HepG2 (cell line): ENCODE data around the gene STUB1. TPM values are rescaled to one million over a fixed set of nuclear protein-coding genes. Genes with fewer than 3 reads are reported as not detected.

ENCODE experiments used
- ATAC-seq: fragments of 200-7000 bp; cut with Tn5 transposase; 3 replicates; pipeline ENCODE4 v1.9.1; 2020; ENCODE audit warnings: mild to moderate bottlenecking, moderate library complexity
- BruUV-seq: library from RNA; stranded (reverse); fragments of 400-500 nt; replicated peaks from 2 replicates; lab custom pipeline; 2021; lab: Mats Ljungman, UMichigan
- CTCF ChIA-PET: fragments of 300-600 bp; formaldehyde crosslinking; extraction: SDS; loops from one replicate; lab custom pipeline; 2021; ENCODE audit warnings: low total read pairs, inconsistent platforms, low intra/inter-chr PET ratio; lab: Yijun Ruan, JAX
- POLR2A ChIA-PET: fragments of 350-600 bp; sonication (Branson Sonifier 250); formaldehyde crosslinking; loops from one replicate; lab custom pipeline; 2020; ENCODE audit warnings: antibody characterized with exemption, inconsistent platforms; lab: Yijun Ruan, JAX
- DNase-seq: peaks from one replicate; pipeline ENCODE4 v3.0.0-alpha.2; 2015; ENCODE audit warnings: low spot score
- FAIRE-seq: peaks from 3 replicates; lab custom pipeline; 2011; peaks lifted over from hg19 to GRCh38; lab: Jason Lieb, UNC
- H2AFZ ChIP-seq: one replicate; pipeline ENCODE4 v1.6.1; 2011; ENCODE audit warnings: low read length, inconsistent platforms
- H3K27ac ChIP-seq: fragments of 300-600 bp; 3 replicates; pipeline ENCODE4 v1.8.0; 2011; ENCODE audit warnings: mixed run types, mild to moderate bottlenecking, mixed read lengths, low read length, inconsistent platforms; ENCODE audit not compliant: insufficient read depth; ENCODE audit errors: extremely low read length
- H3K27me3 ChIP-seq, 2 experiments: fragments of 200-600 bp in 1 of 2; 2 replicates in 1 of 2; 3 replicates in 1 of 2; pipeline versions ENCODE4 v1.6.0 to v1.8.0; 2011; ENCODE audit warnings: low read length in 2 of 2, mild to moderate bottlenecking in 2 of 2, moderate library complexity in 2 of 2, inconsistent platforms in 1 of 2; ENCODE audit not compliant: insufficient read depth in 2 of 2, control insufficient read depth in 1 of 2
- H3K36me3 ChIP-seq, 2 experiments: fragments of 200-600 bp in 1 of 2; replicated peaks in 1 of 2; 2 replicates in 1 of 2; 3 replicates in 1 of 2; pipeline versions ENCODE4 v1.5.1 to v1.8.0; 2011; ENCODE audit warnings: low read length in 2 of 2, inconsistent platforms in 1 of 2; ENCODE audit not compliant: insufficient read depth in 2 of 2, control insufficient read depth in 1 of 2
- H3K4me1 ChIP-seq: 2 replicates; pipeline ENCODE4 v1.5.1; 2012; ENCODE audit warnings: low read length, inconsistent platforms; ENCODE audit not compliant: insufficient read depth
- H3K4me2 ChIP-seq: 2 replicates; pipeline ENCODE4 v1.6.0; 2011; ENCODE audit warnings: low read depth, low read length, inconsistent platforms
- H3K4me3 ChIP-seq, 3 experiments: fragments of 200-600 bp in 1 of 3; sonication (generic), shearing (Covaris generic) in 1 of 3; replicated peaks in 1 of 3; 2 replicates each; pipeline ENCODE4 v1.5.1; 2011 to 2016; ENCODE audit warnings: low read length in 3 of 3, inconsistent platforms in 2 of 3, low read depth in 2 of 3, mild to moderate bottlenecking in 2 of 3, control low read depth in 1 of 3, mixed read lengths in 1 of 3; ENCODE audit not compliant: insufficient read depth in 1 of 3
- H3K79me2 ChIP-seq: one replicate; pipeline ENCODE4 v1.6.1; 2011; ENCODE audit warnings: low read length, inconsistent platforms; ENCODE audit not compliant: insufficient read depth
- H3K9ac ChIP-seq: 2 replicates; pipeline ENCODE4 v1.6.0; 2011; ENCODE audit warnings: mild to moderate bottlenecking, low read depth, low read length, inconsistent platforms; ENCODE audit not compliant: insufficient read depth
- H3K9me3 ChIP-seq: 2 replicates; pipeline ENCODE4 v1.5.1; 2012; ENCODE audit warnings: mild to moderate bottlenecking, low read length
- H4K20me1 ChIP-seq: 2 replicates; pipeline ENCODE4 v1.6.0; 2011; ENCODE audit warnings: inconsistent platforms, mild to moderate bottlenecking, low read length, moderate library complexity; ENCODE audit not compliant: insufficient read depth
- AGO1 ChIP-seq: fragments of 200-400 bp; formaldehyde crosslinking; IDR thresholded peaks from 2 replicates; pipeline ENCODE4 v1.6.1; 2017; ENCODE audit warnings: mild to moderate bottlenecking, low read depth, low read length, moderate library complexity; ENCODE audit not compliant: poor library complexity, severe bottlenecking
- BRF2 ChIP-seq: sonication (generic); formaldehyde crosslinking; IDR thresholded peaks from 2 replicates; pipeline ENCODE4 v1.8.1; 2022; ENCODE audit warnings: mild to moderate bottlenecking, missing genetic modification reagents
- DMAP1 ChIP-seq: IDR thresholded peaks from 2 replicates; pipeline ENCODE4 v1.6.1; 2016
- DNMT1 ChIP-seq: sonication (generic); formaldehyde crosslinking; IDR thresholded peaks from 2 replicates; pipeline ENCODE4 v1.5.1; 2020; ENCODE audit warnings: mild to moderate bottlenecking, missing genetic modification reagents
- FOXK2 ChIP-seq: fragments of 450-650 bp; IDR thresholded peaks from 2 replicates; pipeline ENCODE4 v1.6.1; 2016
- HINFP ChIP-seq: sonication (generic); formaldehyde crosslinking; IDR thresholded peaks from 2 replicates; pipeline ENCODE4 v1.4.0; 2020; ENCODE audit warnings: low read depth, mild to moderate bottlenecking, missing genetic modification reagents
- IKZF5 ChIP-seq: IDR thresholded peaks from 2 replicates; pipeline ENCODE4 v1.6.1; 2018; ENCODE audit warnings: missing genetic modification reagents, mild to moderate bottlenecking, missing compliant biosample characterization
- NR2F2 ChIP-seq: IDR thresholded peaks from 2 replicates; pipeline ENCODE4 v1.6.1; 2012; ENCODE audit warnings: low read depth, inconsistent platforms, borderline replicate concordance
- REL ChIP-seq: sonication (generic); formaldehyde crosslinking; conservative IDR thresholded peaks from 2 replicates; pipeline ENCODE4 v1.8.0; 2022; ENCODE audit warnings: mild to moderate bottlenecking, missing genetic modification reagents, moderate library complexity
- ZFX ChIP-seq: sonication (generic); formaldehyde crosslinking; IDR thresholded peaks from 2 replicates; pipeline ENCODE4 v1.4.0; 2020; ENCODE audit warnings: mild to moderate bottlenecking, low read depth, missing genetic modification reagents, moderate library complexity
- ZNF383 ChIP-seq: sonication (generic); formaldehyde crosslinking; IDR thresholded peaks from 2 replicates; pipeline ENCODE4 v1.4.0; 2020; ENCODE audit warnings: missing genetic modification reagents, mild to moderate bottlenecking, borderline replicate concordance
- ZNF598 ChIP-seq: sonication (generic); formaldehyde crosslinking; IDR thresholded peaks from 2 replicates; pipeline ENCODE4 v1.5.1; 2020; ENCODE audit warnings: mild to moderate bottlenecking, missing genetic modification reagents, borderline replicate concordance
- ZNF670 ChIP-seq: sonication (generic); formaldehyde crosslinking; IDR thresholded peaks from 2 replicates; pipeline ENCODE4 v1.8.0; 2022; ENCODE audit warnings: mild to moderate bottlenecking, missing genetic modification reagents, borderline replicate concordance
- ZNF740 ChIP-seq: sonication (generic); formaldehyde crosslinking; IDR thresholded peaks from 2 replicates; pipeline ENCODE4 v1.4.0; 2020; ENCODE audit warnings: missing genetic modification reagents
- ZNF782 ChIP-seq: sonication (generic); formaldehyde crosslinking; IDR thresholded peaks from 2 replicates; pipeline ENCODE4 v1.4.0; 2020; ENCODE audit warnings: missing genetic modification reagents, mild to moderate bottlenecking, borderline replicate concordance
- ZNF850 ChIP-seq: sonication (generic); formaldehyde crosslinking; conservative IDR thresholded peaks from 2 replicates; pipeline ENCODE4 v1.9.0; 2021; ENCODE audit warnings: mild to moderate bottlenecking, missing genetic modification reagents
- WGBS: methylation state at CpG from one replicate; pipeline ENCODE4 v1.1.6; 2017; ENCODE audit warnings: low lambda C conversion rate; 5-methylcytosine and 5-hydroxymethylcytosine counted together
- in situ Hi-C: cut with HindIII; loops from 2 replicates; pipeline ENCODE4 v1.10.0; 2017; ENCODE audit warnings: low pct_unique_long_range_greater_than_20kb; ENCODE audit not compliant: extremely low pct_ligation_motif_present
- intact Hi-C: fragments of 100-400 bp; cut with micrococcal nuclease; formaldehyde crosslinking; loops from one replicate; pipeline ENCODE4 v1.10.0; 2022; ENCODE audit not compliant: unreplicated experiment
- polyA plus RNA-seq, 8 experiments: library from polyadenylated mRNA; depleted of rRNA in 3 of 8; stranded (reverse) in 7 of 8; unstranded in 1 of 8; fragments of >200 nt; fragmentation: Illumina TruSeq in 4 of 8; extraction: Trizol in 4 of 8; gene quantifications; 2 replicates each; pipeline versions ENCODE4 v1.2.1 to v1.2.3, GENCODE V29; 2011 to 2016; ENCODE audit warnings: low read depth in 4 of 8, missing spikeins in 1 of 8, mixed read lengths in 1 of 8; ENCODE audit not compliant: insufficient read depth in 1 of 8
- total RNA-seq, 5 experiments: library from RNA; depleted of rRNA; stranded (reverse); fragments of >200 nt; fragmentation: Illumina TruSeq; extraction: Trizol; gene quantifications; 2 replicates each; pipeline ENCODE4 v1.2.3, GENCODE V29; 2016; ENCODE audit warnings: low read depth in 1 of 5

STUB1 gene
- total and polyA plus RNA-seq, 2 of the 13 experiments (the other 11 are each of a cell fraction or from before 2014, with no cell fraction given) = 52.9 to 78.2 TPM

- TF ChIP-seq ZNF850 (CRISPR knock-in tag) (no peak), IKZF5 (no peak), FOXK2 (no peak), ZNF740 (no peak), ZNF782 (CRISPR knock-in tag) (no peak), ZFX (CRISPR knock-in tag) (0 out of 2 replicates have a peak, but pooled peaks have one; percentile 4), DNMT1 (no peak), ZNF598 (no peak), NR2F2 (no peak), AGO1 (peak; percentile 45), REL (CRISPR knock-in tag) (0 out of 2 replicates have a peak, but pooled peaks have one; percentile 31), ZNF383 (CRISPR knock-in tag) (no peak), DMAP1 (CRISPR knock-in tag) (no peak), BRF2 (CRISPR knock-in tag) (0 out of 2 replicates have a peak, but pooled peaks have one; percentile 12), ZNF670 (CRISPR knock-in tag) (0 out of 2 replicates have a peak, but pooled peaks have one; percentile 16), HINFP (CRISPR knock-in tag) (no peak)
- TF ChIP-seq, all 625 proteins: peak for 5
- WGBS = no CpG with 5 or more reads among the region's 38 CpGs
- CTCF ChIA-PET = interaction anchor here (0.8 kb wide), 1 partner anchor 13 kb away, joined by 3 read pairs; the partner anchor contains the start of gene RHOT2
- H3K36me3 ChIP-seq = peaks cover 8 to 17% of the 10 kb centered on the region in 2 experiments; a peak in 4 of 5 replicates
- H2AFZ ChIP-seq = no peak overlapping the region
- H3K79me2 ChIP-seq = peaks cover 16% of the 10 kb centered on the region
- peak overlapping the region; percentile 76 for H3K27ac ChIP-seq
- 0 out of 2 replicates have a peak, but pooled peaks cover 3% of the 10 kb centered on the region for H4K20me1 ChIP-seq
- H3K4me3 ChIP-seq = peak overlapping the region; percentile 72 to 88 (median 85)
- H3K9ac ChIP-seq = peak overlapping the region; percentile 82
- FAIRE-seq (no peak), ATAC-seq (no peak), DNase-seq (no peak)
- intact Hi-C loops (no loop called here), in situ Hi-C loops (no loop called here)
- no peaks in the 10 kb centered on the region; a peak in 1 of 5 replicates for H3K27me3 ChIP-seq
- peaks cover 35% of the 10 kb centered on the region for H3K4me1 ChIP-seq
- no TSS peak for BruUV-seq
- peak overlapping the region; percentile 80 for H3K4me2 ChIP-seq
- no peaks in the 10 kb centered on the region for H3K9me3 ChIP-seq
- POLR2A ChIA-PET = interaction anchor here (0.8 to 4.4 kb wide), 9 partner anchors 9 to 44 kb away, joined by 3 to 34 read pairs (median 6); partner anchors contain the start of genes ANTKMT, METRN, METTL26 and RHOT2
Observed at GRCh38 chr16:680625-680945, 375 bp downstream of the STUB1 start.
